Measurements from ENCODE around the gene PDP2.

Gene PDP2

GRCh38 chr16:66859397-66860068 lies 20.8 kb upstream of the PDP2 start:
- TF ChIP-seq CTCF (conservative IDR thresholded peaks at IDR 0.05; ENCODE audit: low read length) (no peak), EZH2phosphoT487 (IDR thresholded peaks at IDR 0.05; ENCODE audit: borderline replicate concordance) (no peak)
- Histone ChIP-seq H3K9me2 (replicated peaks; ENCODE audit: low read depth, low read length) (no peaks in the 10 kb centered on the region), H2AFZ (ENCODE audit: low read length) (no peak overlapping the region), H3K9ac (ENCODE audit: low read depth, low read length, poor library complexity, severe bottlenecking) (no peak overlapping the region), H3K4me2 (ENCODE audit: low read depth, low read length, poor library complexity, severe bottlenecking) (no peak overlapping the region), H3K4me3 (ENCODE audit: low read length, poor library complexity, severe bottlenecking) (no peak overlapping the region), H3K9me3 (ENCODE audit: insufficient read depth, low read depth, low read length) (no peaks in the 10 kb centered on the region), H3K27me3 (ENCODE audit: insufficient read depth, low read length, poor library complexity, severe bottlenecking) (no peaks in the 10 kb centered on the region), H3K79me2 (ENCODE audit: insufficient read depth, low read length) (no peaks in the 10 kb centered on the region), H3F3A (ENCODE audit: low read depth) (no peaks in the 10 kb centered on the region), H3K4me1 (ENCODE audit: insufficient read depth, low read length, poor library complexity, severe bottlenecking) (no peaks in the 10 kb centered on the region), H4K20me1 (ENCODE audit: insufficient read depth, low read length, poor library complexity, severe bottlenecking) (no peaks in the 10 kb centered on the region), H3K36me3 (ENCODE audit: insufficient read depth, low read length) (no peaks in the 10 kb centered on the region)

GRCh38 chr16:66862023-66862520 lies 18.2 kb upstream of the PDP2 start:
- TF ChIP-seq CTCF (conservative IDR thresholded peaks at IDR 0.05; ENCODE audit: low read length) (no peak), EZH2phosphoT487 (IDR thresholded peaks at IDR 0.05; ENCODE audit: borderline replicate concordance) (no peak)
- H3K4me1 ChIP-seq (ENCODE audit: insufficient read depth, low read length, poor library complexity, severe bottlenecking) = no peaks in the 10 kb centered on the region
- no peaks in the 10 kb centered on the region for H3K79me2 ChIP-seq (ENCODE audit: insufficient read depth, low read length)
- H3K9me3 ChIP-seq (ENCODE audit: insufficient read depth, low read depth, low read length) = no peaks in the 10 kb centered on the region
- no peaks in the 10 kb centered on the region for H3K36me3 ChIP-seq (ENCODE audit: insufficient read depth, low read length)
- no peak overlapping the region for H3K9ac ChIP-seq (ENCODE audit: low read depth, low read length, poor library complexity, severe bottlenecking)
- no peaks in the 10 kb centered on the region for H3K27me3 ChIP-seq (ENCODE audit: insufficient read depth, low read length, poor library complexity, severe bottlenecking)
- H2AFZ ChIP-seq (ENCODE audit: low read length) = no peak overlapping the region
- H4K20me1 ChIP-seq (ENCODE audit: insufficient read depth, low read length, poor library complexity, severe bottlenecking) = no peaks in the 10 kb centered on the region
- no peaks in the 10 kb centered on the region for H3K9me2 ChIP-seq (replicated peaks; ENCODE audit: low read depth, low read length)
- H3F3A ChIP-seq (ENCODE audit: low read depth) = no peaks in the 10 kb centered on the region
- H3K4me2 ChIP-seq (ENCODE audit: low read depth, low read length, poor library complexity, severe bottlenecking) = no peak overlapping the region
- no peak overlapping the region for H3K4me3 ChIP-seq (ENCODE audit: low read length, poor library complexity, severe bottlenecking)

GRCh38 chr16:66863707-66864106 lies 16.6 kb upstream of the PDP2 start:
- no peaks in the 10 kb centered on the region for H3K36me3 ChIP-seq (ENCODE audit: insufficient read depth, low read length)
- no peaks in the 10 kb centered on the region for H3K27me3 ChIP-seq (ENCODE audit: insufficient read depth, low read length, poor library complexity, severe bottlenecking)
- H3K4me1 ChIP-seq (ENCODE audit: insufficient read depth, low read length, poor library complexity, severe bottlenecking) = no peaks in the 10 kb centered on the region
- H3K9me3 ChIP-seq (ENCODE audit: insufficient read depth, low read depth, low read length) = no peaks in the 10 kb centered on the region
- no peak overlapping the region for H3K4me2 ChIP-seq (ENCODE audit: low read depth, low read length, poor library complexity, severe bottlenecking)
- H3F3A ChIP-seq (ENCODE audit: low read depth) = no peaks in the 10 kb centered on the region
- no peak overlapping the region for H3K4me3 ChIP-seq (ENCODE audit: low read length, poor library complexity, severe bottlenecking)
- H2AFZ ChIP-seq (ENCODE audit: low read length) = no peak overlapping the region
- no peaks in the 10 kb centered on the region for H4K20me1 ChIP-seq (ENCODE audit: insufficient read depth, low read length, poor library complexity, severe bottlenecking)
- H3K9ac ChIP-seq (ENCODE audit: low read depth, low read length, poor library complexity, severe bottlenecking) = no peak overlapping the region
- H3K9me2 ChIP-seq (replicated peaks; ENCODE audit: low read depth, low read length) = no peaks in the 10 kb centered on the region
- TF ChIP-seq EZH2phosphoT487 (IDR thresholded peaks at IDR 0.05; ENCODE audit: borderline replicate concordance) (no peak), CTCF (conservative IDR thresholded peaks at IDR 0.05; ENCODE audit: low read length) (no peak)
- H3K79me2 ChIP-seq (ENCODE audit: insufficient read depth, low read length) = no peaks in the 10 kb centered on the region

All from Loucy (cell line).